Epithelial cell of prostate (primary cell): ENCODE data around the gene DEFB131B.
"Not testable (repeated sequence)": the region's sequence is repeated elsewhere in the genome, so short reads cannot be mapped to it uniquely, and the experiment has no call there.

ENCODE experiments used
- DNase-seq: peaks from one replicate; pipeline ENCODE4 v3.0.0-alpha.2; 2011; ENCODE audit warnings: low read depth, low spot score
- H3K27ac ChIP-seq: fragments of 450-650 bp; 2 replicates; pipeline ENCODE4 v1.5.1; 2017; ENCODE audit warnings: mild to moderate bottlenecking

Gene DEFB131B

GRCh38 chr11:71878059-71878458 lies at the start of gene DEFB131B:
DEFB131B (plus strand) TSS chr11:71878453; CDS start chr11:71878453, 0 bp downstream.
- DNase-seq, H3K27ac ChIP-seq: not testable (repeated sequence)

- DNase-seq, H3K27ac ChIP-seq: not testable (repeated sequence)
Observed at GRCh38 chr11:71829247-71829646, 49.0 kb upstream of the DEFB131B start.

GRCh38 chr11:71829686-71830085 lies 48.6 kb upstream of the DEFB131B start:
- DNase-seq, H3K27ac ChIP-seq: not testable (repeated sequence)

GRCh38 chr11:71832811-71833210 lies 45.4 kb upstream of the DEFB131B start, which contains the start of gene DEFB108B:
DEFB108B (plus strand) TSS chr11:71833200; CDS start chr11:71833200, 0 bp downstream.
- not testable (repeated sequence) for H3K27ac ChIP-seq, DNase-seq

GRCh38 chr11:71842720-71843119 lies 35.5 kb upstream of the DEFB131B start:
- DNase-seq = not testable (repeated sequence)
- peak overlapping the region; percentile 29 for H3K27ac ChIP-seq

- DNase-seq = not testable (repeated sequence)
Observed at GRCh38 chr11:71843355-71843754, 34.9 kb upstream of the DEFB131B start.

GRCh38 chr11:71843858-71844257 lies 34.4 kb upstream of the DEFB131B start:
- no peak for DNase-seq

More at GRCh38 chr11:71843355-71843754, 34.9 kb upstream of the DEFB131B start:
- not testable (repeated sequence) for H3K27ac ChIP-seq

GRCh38 chr11:71853895-71854294 lies 24.4 kb upstream of the DEFB131B start:
- H3K27ac ChIP-seq, DNase-seq: not testable (repeated sequence)

More at GRCh38 chr11:71843858-71844257, 34.4 kb upstream of the DEFB131B start:
- no peak overlapping the region for H3K27ac ChIP-seq

- DNase-seq, H3K27ac ChIP-seq: not testable (repeated sequence)
Observed at GRCh38 chr11:71855880-71856279, 22.4 kb upstream of the DEFB131B start.

GRCh38 chr11:71860835-71861234 lies 17.4 kb upstream of the DEFB131B start:
- not testable (repeated sequence) for DNase-seq, H3K27ac ChIP-seq

- DNase-seq = peak; percentile 18
- not testable (repeated sequence) for H3K27ac ChIP-seq
Observed at GRCh38 chr11:71863978-71864627, 14.2 kb upstream of the DEFB131B start.

GRCh38 chr11:71867209-71867608 lies 11.0 kb upstream of the DEFB131B start:
- not testable (repeated sequence) for DNase-seq, H3K27ac ChIP-seq

GRCh38 chr11:71869931-71870330 lies 8.3 kb upstream of the DEFB131B start:
- not testable (repeated sequence) for DNase-seq, H3K27ac ChIP-seq

- not testable (repeated sequence) for DNase-seq, H3K27ac ChIP-seq
Observed at GRCh38 chr11:71870661-71871060, 7.6 kb upstream of the DEFB131B start.

- not testable (repeated sequence) for H3K27ac ChIP-seq, DNase-seq
Observed at GRCh38 chr11:71876262-71876661, 2.0 kb upstream of the DEFB131B start.

GRCh38 chr11:71885806-71886205 lies 7.6 kb downstream of the DEFB131B start:
- not testable (repeated sequence) for DNase-seq, H3K27ac ChIP-seq

- not testable (repeated sequence) for DNase-seq
Observed at GRCh38 chr11:71888335-71889010, 10.2 kb downstream of the DEFB131B start.

GRCh38 chr11:71889181-71889872 lies 11.1 kb downstream of the DEFB131B start:
- not testable (repeated sequence) for DNase-seq, H3K27ac ChIP-seq

More at GRCh38 chr11:71888335-71889010, 10.2 kb downstream of the DEFB131B start:
- not testable (repeated sequence) for H3K27ac ChIP-seq

- no peak for DNase-seq
- H3K27ac ChIP-seq = no peak overlapping the region
Observed at GRCh38 chr11:71895961-71896360, 17.7 kb downstream of the DEFB131B start.

- H3K27ac ChIP-seq, DNase-seq: not testable (repeated sequence)
Observed at GRCh38 chr11:71901137-71901536, 22.9 kb downstream of the DEFB131B start.

- DNase-seq = no peak
Observed at GRCh38 chr11:71908218-71908617, 30.0 kb downstream of the DEFB131B start.

More at GRCh38 chr11:71908218-71908617, 30.0 kb downstream of the DEFB131B start:
- H3K27ac ChIP-seq = no peak overlapping the region
